H9 (cell line): ENCODE measurements around the gene TSGA10IP. TPM values are rescaled to one million over a fixed set of nuclear protein-coding genes. Genes with fewer than 3 reads are reported as not detected.

ENCODE experiments used
- DNase-seq: peaks from one replicate; pipeline ENCODE4 v3.0.0-alpha.2; 2017
- H2AFZ ChIP-seq: one replicate; pipeline ENCODE4 v1.6.1; 2013; ENCODE audit warnings: mild to moderate bottlenecking, low read length, control low read depth, moderate library complexity
- H2AK5ac ChIP-seq: 2 replicates; pipeline ENCODE4 v1.6.1; 2013; ENCODE audit warnings: low read length, control low read depth, mixed read lengths; ENCODE audit not compliant: insufficient read length
- H2BK120ac ChIP-seq: one replicate; pipeline ENCODE4 v1.6.1; 2013; ENCODE audit warnings: low read depth, mild to moderate bottlenecking, low read length, control low read depth, inconsistent platforms; ENCODE audit not compliant: poor library complexity, severe bottlenecking
- H2BK12ac ChIP-seq: 2 replicates; pipeline ENCODE4 v1.6.1; 2013; ENCODE audit warnings: low read length, control low read depth, mixed read lengths, low read depth; ENCODE audit not compliant: insufficient read length
- H2BK15ac ChIP-seq: 2 replicates; pipeline ENCODE4 v1.6.1; 2013; ENCODE audit warnings: low read depth, low read length, control low read depth
- H2BK20ac ChIP-seq: one replicate; pipeline ENCODE4 v1.6.1; 2013; ENCODE audit warnings: low read depth, mild to moderate bottlenecking, low read length, control low read depth, inconsistent platforms; ENCODE audit not compliant: poor library complexity, severe bottlenecking
- H2BK5ac ChIP-seq: 2 replicates; pipeline ENCODE4 v1.6.1; 2013; ENCODE audit warnings: low read length, control low read depth, mixed read lengths; ENCODE audit not compliant: insufficient read length
- H3K14ac ChIP-seq: 2 replicates; pipeline ENCODE4 v1.6.1; 2013; ENCODE audit warnings: low read length, control low read depth; ENCODE audit not compliant: insufficient read depth
- H3K18ac ChIP-seq: 2 replicates; pipeline ENCODE4 v1.6.1; 2013; ENCODE audit warnings: low read depth, mild to moderate bottlenecking, mixed read lengths, low read length, control low read depth; ENCODE audit not compliant: insufficient read length
- H3K23ac ChIP-seq: 2 replicates; pipeline ENCODE4 v1.6.1; 2013; ENCODE audit warnings: low read length, control low read depth, mixed read lengths, low read depth; ENCODE audit not compliant: insufficient read length
- H3K23me2 ChIP-seq: 2 replicates; pipeline ENCODE4 v1.6.1; 2013; ENCODE audit warnings: low read depth, mild to moderate bottlenecking, mixed read lengths, low read length, control low read depth; ENCODE audit not compliant: insufficient read length, poor library complexity, severe bottlenecking
- H3K27ac ChIP-seq: 2 replicates; pipeline ENCODE4 v1.5.1; 2013; ENCODE audit warnings: low read length, control low read depth, mixed read lengths, low read depth; ENCODE audit not compliant: insufficient read length
- H3K27me3 ChIP-seq: 2 replicates; pipeline ENCODE4 v1.6.1; 2013; ENCODE audit warnings: low read length, control low read depth, inconsistent platforms; ENCODE audit not compliant: insufficient read depth
- H3K4ac ChIP-seq: 2 replicates; pipeline ENCODE4 v1.6.1; 2013; ENCODE audit warnings: low read depth, mild to moderate bottlenecking, control low read depth, inconsistent platforms, low read length, moderate library complexity
- H3K4me1 ChIP-seq: 2 replicates; pipeline ENCODE4 v1.6.1; 2013; ENCODE audit warnings: low read length, control low read depth, inconsistent platforms; ENCODE audit not compliant: insufficient read depth
- H3K4me2 ChIP-seq: 2 replicates; pipeline ENCODE4 v1.6.1; 2013; ENCODE audit warnings: low read length, control low read depth, mixed read lengths; ENCODE audit not compliant: insufficient read length, insufficient read depth
- H3K56ac ChIP-seq: 2 replicates; pipeline ENCODE4 v1.6.1; 2013; ENCODE audit warnings: low read depth, mild to moderate bottlenecking, mixed read lengths, low read length, control low read depth; ENCODE audit not compliant: insufficient read length
- H3K79me1 ChIP-seq: 2 replicates; pipeline ENCODE4 v1.6.1; 2013; ENCODE audit warnings: low read depth, mild to moderate bottlenecking, moderate library complexity, low read length, control low read depth, inconsistent platforms; ENCODE audit not compliant: insufficient read depth, poor library complexity, severe bottlenecking
- H3K79me2 ChIP-seq: 2 replicates; pipeline ENCODE4 v1.6.1; 2013; ENCODE audit warnings: low read length, control low read depth, inconsistent platforms; ENCODE audit not compliant: insufficient read depth
- H3K9ac ChIP-seq: 2 replicates; pipeline ENCODE4 v1.6.1; 2013; ENCODE audit warnings: low read length, control low read depth, mixed read lengths; ENCODE audit not compliant: insufficient read length; ENCODE audit errors: extremely low read depth
- H3K9me3 ChIP-seq: one replicate; pipeline ENCODE4 v1.6.1; 2013; ENCODE audit warnings: low read depth, low read length, inconsistent platforms; ENCODE audit not compliant: control insufficient read depth
- H3T11ph ChIP-seq: one replicate; pipeline ENCODE4 v1.6.1; 2013; ENCODE audit warnings: mild to moderate bottlenecking, low read length, control low read depth, inconsistent platforms
- H4K20me1 ChIP-seq: one replicate; pipeline ENCODE4 v1.6.1; 2013; ENCODE audit not compliant: control insufficient read depth, insufficient read length, insufficient read depth
- H4K5ac ChIP-seq: 2 replicates; pipeline ENCODE4 v1.6.1; 2013; ENCODE audit warnings: low read depth, mild to moderate bottlenecking, mixed read lengths, low read length, control low read depth; ENCODE audit not compliant: insufficient read length
- H4K8ac ChIP-seq: replicated peaks from 2 replicates; pipeline ENCODE4 v1.6.1; 2013; ENCODE audit warnings: low read length, control low read depth, mixed read lengths, low read depth; ENCODE audit not compliant: insufficient read length
- H4K91ac ChIP-seq: 2 replicates; pipeline ENCODE4 v1.6.1; 2013; ENCODE audit warnings: low read depth, mild to moderate bottlenecking, moderate library complexity, mixed read lengths, low read length, control low read depth; ENCODE audit not compliant: insufficient read length
- H3K27ac Mint-ChIP-seq, 3 experiments: 2 replicates in 2 of 3; 3 replicates in 1 of 3; pipeline ENCODE4 v1.8.0; 2020 to 2021; ENCODE audit warnings: mixed read lengths in 3 of 3, mild to moderate bottlenecking in 1 of 3, moderate library complexity in 1 of 3
- H3K27me3 Mint-ChIP-seq: 2 replicates; pipeline ENCODE4 v1.8.0; 2021; ENCODE audit warnings: low read depth, mild to moderate bottlenecking, moderate library complexity, mixed read lengths
- H3K36me3 Mint-ChIP-seq, 3 experiments: 2 replicates in 2 of 3; 3 replicates in 1 of 3; pipeline ENCODE4 v1.8.0; 2020 to 2021; ENCODE audit warnings: low read depth in 3 of 3, mixed read lengths in 3 of 3; ENCODE audit not compliant: insufficient read depth in 1 of 3
- H3K4me1 Mint-ChIP-seq, 2 experiments: 2 replicates each; pipeline ENCODE4 v1.8.0; 2020; ENCODE audit warnings: mixed read lengths in 2 of 2
- H3K4me3 Mint-ChIP-seq, 2 experiments: 2 replicates in 1 of 2; 3 replicates in 1 of 2; pipeline ENCODE4 v1.8.0; 2020 to 2021; ENCODE audit warnings: mild to moderate bottlenecking in 2 of 2, mixed read lengths in 2 of 2, moderate library complexity in 1 of 2
- H3K9me3 Mint-ChIP-seq, 2 experiments: 2 replicates in 1 of 2; 3 replicates in 1 of 2; pipeline ENCODE4 v1.8.0; 2020; ENCODE audit warnings: mild to moderate bottlenecking in 2 of 2, mixed read lengths in 2 of 2, moderate library complexity in 1 of 2
- WGBS: extraction: QIAGEN DNeasy Blood & Tissue Kit; methylation state at CpG from one replicate; pipeline ENCODE4 v1.1.7; 2013; ENCODE audit warnings: missing lambda C conversion rate, low lambda C conversion rate, mixed read lengths; ENCODE audit not compliant: insufficient read length; ENCODE audit errors: extremely low coverage; 5-methylcytosine and 5-hydroxymethylcytosine counted together
- total RNA-seq: library from RNA; stranded (reverse); gene quantifications from 2 replicates; pipeline ENCODE4 v1.2.1, GENCODE V29; 2021
- TF ChIP-seq, protein P1 (sequence below): fragments of 200-600 bp; sonication (generic); conservative IDR thresholded peaks from 3 replicates; pipeline ENCODE4 v1.8.0; 2021; ENCODE audit warnings: antibody characterized with exemption, mild to moderate bottlenecking

TSGA10IP gene
- total RNA-seq, 1 experiment from 2014 or later, result 2.2 TPM

DNA sequence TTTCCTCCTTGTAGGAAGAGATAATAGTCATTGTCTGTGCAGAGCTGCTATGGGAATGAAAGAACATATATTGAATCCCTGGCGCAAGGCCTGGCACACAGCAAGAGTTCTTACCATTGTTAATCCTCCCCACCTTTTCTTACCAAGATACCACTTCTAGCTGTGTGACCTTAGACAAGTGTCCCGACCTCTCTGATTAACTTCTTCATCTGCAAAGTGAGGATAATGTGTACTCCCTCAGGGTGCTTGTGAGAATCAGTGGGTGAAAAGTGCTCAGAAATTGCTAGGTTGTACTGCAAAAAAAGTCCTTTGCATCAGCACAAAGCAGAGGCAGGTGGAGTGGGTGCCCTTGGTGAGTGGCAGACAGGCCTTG, 62.8 kb downstream of the TSGA10IP start:
- Histone ChIP-seq H3K23me2 (peaks cover 6% of the 10 kb centered on the region), H3K56ac (no peak overlapping the region), H4K91ac (no peak overlapping the region), H3K18ac (no peak overlapping the region), H3K27me3 (peaks cover 4% of the 10 kb centered on the region; the same call in 1 of the 2 replicates), H2BK5ac (no peak overlapping the region), H3K79me1 (no peaks in the 10 kb centered on the region), H3K9me3 (no peaks in the 10 kb centered on the region), H4K8ac (no peak overlapping the region), H2AFZ (no peak overlapping the region), H2BK120ac (no peak overlapping the region), H2BK12ac (no peak overlapping the region), H3K4me2 (no peak overlapping the region), H3K9ac (no peak overlapping the region), H3K27ac (no peak overlapping the region), H3K4me1 (no peaks in the 10 kb centered on the region), H4K5ac (no peak overlapping the region), H4K20me1 (no peaks in the 10 kb centered on the region), H2AK5ac (no peak overlapping the region), H3K79me2 (peaks cover 3% of the 10 kb centered on the region; the same call in 1 of the 2 replicates), H3T11ph (no peak overlapping the region), H3K4ac (no peak overlapping the region), H3K14ac (no peak overlapping the region), H3K23ac (no peak overlapping the region), H2BK15ac (no peak overlapping the region), H2BK20ac (no peak overlapping the region)
- no peak overlapping the region; a peak in 1 of 7 replicates for H3K27ac Mint-ChIP-seq
- H3K4me1 Mint-ChIP-seq, result peaks cover 21 to 34% of the 10 kb centered on the region in 2 experiments
- H3K36me3 Mint-ChIP-seq, result peaks cover 5 to 28% (median 22%) of the 10 kb centered on the region in 3 experiments; a peak in 5 of 7 replicates
- WGBS, result no CpG with 5 or more reads among the region's 2 CpGs
- H3K4me3 Mint-ChIP-seq, result no peak overlapping the region
- H3K27me3 Mint-ChIP-seq, result no peaks in the 10 kb centered on the region; the same call in 1 of the 2 replicates
- no peak for DNase-seq
- no peaks in the 10 kb centered on the region for H3K9me3 Mint-ChIP-seq
- TF ChIP-seq, protein P1, sequence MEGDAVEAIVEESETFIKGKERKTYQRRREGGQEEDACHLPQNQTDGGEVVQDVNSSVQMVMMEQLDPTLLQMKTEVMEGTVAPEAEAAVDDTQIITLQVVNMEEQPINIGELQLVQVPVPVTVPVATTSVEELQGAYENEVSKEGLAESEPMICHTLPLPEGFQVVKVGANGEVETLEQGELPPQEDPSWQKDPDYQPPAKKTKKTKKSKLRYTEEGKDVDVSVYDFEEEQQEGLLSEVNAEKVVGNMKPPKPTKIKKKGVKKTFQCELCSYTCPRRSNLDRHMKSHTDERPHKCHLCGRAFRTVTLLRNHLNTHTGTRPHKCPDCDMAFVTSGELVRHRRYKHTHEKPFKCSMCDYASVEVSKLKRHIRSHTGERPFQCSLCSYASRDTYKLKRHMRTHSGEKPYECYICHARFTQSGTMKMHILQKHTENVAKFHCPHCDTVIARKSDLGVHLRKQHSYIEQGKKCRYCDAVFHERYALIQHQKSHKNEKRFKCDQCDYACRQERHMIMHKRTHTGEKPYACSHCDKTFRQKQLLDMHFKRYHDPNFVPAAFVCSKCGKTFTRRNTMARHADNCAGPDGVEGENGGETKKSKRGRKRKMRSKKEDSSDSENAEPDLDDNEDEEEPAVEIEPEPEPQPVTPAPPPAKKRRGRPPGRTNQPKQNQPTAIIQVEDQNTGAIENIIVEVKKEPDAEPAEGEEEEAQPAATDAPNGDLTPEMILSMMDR, result no peak
